Measurements from ENCODE around the gene SARDH. TPM values are rescaled to one million over a fixed set of nuclear protein-coding genes. Genes with fewer than 3 reads are reported as not detected.

The SARDH gene
- total and polyA plus RNA-seq, 2 of the 8 experiments (the other 6 are each of a cell fraction or from before 2014, with no cell fraction given): 6.4 to 7.4 TPM

DNA sequence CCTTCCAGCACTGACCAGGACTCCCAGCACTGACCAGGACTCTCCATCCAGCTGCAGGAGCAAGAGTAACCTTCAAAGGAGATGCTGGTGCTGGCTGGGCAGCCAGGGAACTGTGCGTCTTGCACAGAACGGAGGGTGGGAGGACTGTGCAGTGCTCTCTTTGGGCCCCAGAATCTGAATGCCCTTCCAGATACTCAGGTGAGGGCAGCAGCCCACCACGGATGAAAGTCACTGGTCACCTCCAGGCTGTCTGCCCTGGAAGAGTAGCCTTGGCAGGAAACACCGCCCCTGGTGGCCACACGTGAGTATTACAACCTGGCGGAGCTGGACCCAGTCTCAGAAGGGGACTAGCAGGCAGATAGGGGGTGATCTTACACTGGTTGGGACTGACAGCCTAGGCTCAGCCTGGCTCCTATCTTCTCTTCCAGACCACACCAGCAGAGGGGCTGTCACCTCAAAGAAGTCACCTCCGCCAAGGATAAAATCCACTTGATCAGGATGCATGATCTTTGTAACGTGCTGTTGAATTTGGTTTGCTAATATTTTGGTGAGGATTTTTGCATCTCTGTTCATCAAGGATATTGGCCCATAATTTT is 4.8 kb upstream of the SARDH start:
- H3K14ac ChIP-seq (ENCODE audit: insufficient read length): no peak overlapping the region
- no peak overlapping the region for H3K18ac ChIP-seq (ENCODE audit: extremely low read depth, low read length)
- no peak overlapping the region for H3K23ac ChIP-seq (ENCODE audit: insufficient read length)
- no peaks in the 10 kb centered on the region for H3K79me1 ChIP-seq (ENCODE audit: low read depth, low read length)
- FAIRE-seq: peak; percentile 86
- no peak overlapping the region for H4K5ac ChIP-seq (ENCODE audit: insufficient read length, low read depth, low read length)
- H3K9ac ChIP-seq (replicated peaks in 1 of 4; ENCODE audit: extremely low read depth in 1 of 4, low read depth in 3 of 4, low read length in 3 of 4): no peak overlapping the region
- no peaks in the 10 kb centered on the region for H3K79me2 ChIP-seq (ENCODE audit: control insufficient read depth in 1 of 2, insufficient read depth in 2 of 2, low read length in 2 of 2)
- no peak overlapping the region for H2BK120ac ChIP-seq (replicated peaks; ENCODE audit: low read depth, low read length)
- H4K20me1 ChIP-seq (replicated peaks in 1 of 2; ENCODE audit: control insufficient read depth in 1 of 2, insufficient read depth in 2 of 2, low read length in 2 of 2): no peaks in the 10 kb centered on the region
- no peak overlapping the region for H2BK15ac ChIP-seq (ENCODE audit: low read length)
- ChIA-PET POLR2A (ENCODE audit: partially characterized antibody) (interaction anchor here (1.0 to 1.7 kb wide), 4 partner anchors 9 to 395 kb away, joined by 3 to 5 read pairs (median 4); partner anchors contain the start of genes MED22 and RPL7A), CTCF (ENCODE audit: partially characterized antibody) (interaction anchor here (0.5 to 4.7 kb wide), 58 partner anchors 9 to 414 kb away, joined by 3 to 39 read pairs (median 4); partner anchors contain the start of gene ADAMTSL2)
- no peak overlapping the region for H3K4me2 ChIP-seq (ENCODE audit: insufficient read depth in 1 of 2, low read depth in 2 of 2, low read length in 2 of 2)
- H2BK5ac ChIP-seq (ENCODE audit: low read depth, low read length): no peak overlapping the region
- H3K56ac ChIP-seq (replicated peaks; ENCODE audit: insufficient read length, low read depth, low read length): no peak overlapping the region
- no peak overlapping the region; the same call in 1 of the 2 replicates for H2BK12ac ChIP-seq (ENCODE audit: low read depth, low read length)
- peak overlapping the region; percentile 58 for H4K91ac ChIP-seq (replicated peaks; ENCODE audit: insufficient read length, low read length)
- H3K27me3 ChIP-seq (replicated peaks in 1 of 4; ENCODE audit: control insufficient read depth in 3 of 4, extremely low read depth in 1 of 4, insufficient read depth in 3 of 4, low read length in 3 of 4): no peaks in the 10 kb centered on the region
- no peaks in the 10 kb centered on the region for H3K9me3 ChIP-seq (ENCODE audit: insufficient read depth in 2 of 2, low read depth in 1 of 2, low read length in 1 of 2)
- H3K27ac ChIP-seq (ENCODE audit: low read depth, low read length): no peak overlapping the region
- no peaks in the 10 kb centered on the region for H3K36me3 ChIP-seq (ENCODE audit: control insufficient read depth in 2 of 4, insufficient read depth in 4 of 4, low read length in 3 of 4)
- no peak overlapping the region for H2AK5ac ChIP-seq (ENCODE audit: low read depth, low read length)
- H2AFZ ChIP-seq (ENCODE audit: low read length): 0 out of 2 replicates have a peak overlapping the region, but pooled peaks have one; percentile 52
- no peak overlapping the region for H3K4me3 ChIP-seq (ENCODE audit: extremely low read depth in 1 of 4, insufficient read depth in 2 of 4, low read depth in 3 of 4, low read length in 4 of 4)
- H4K8ac ChIP-seq (ENCODE audit: extremely low read depth, insufficient read depth, low read length): no peak overlapping the region; the same call in 1 of the 2 replicates
- H3K4ac ChIP-seq (replicated peaks; ENCODE audit: insufficient read length, low read depth, low read length): no peak overlapping the region
- peaks cover 0 to 10% (median 5%) of the 10 kb centered on the region in 4 experiments; a peak in 6 of 7 replicates for H3K4me1 ChIP-seq (replicated peaks in 1 of 4; ENCODE audit: control insufficient read depth in 3 of 4, insufficient read depth in 4 of 4, low read length in 3 of 4)
- 26% methylated on average over 8 of the region's 8 CpGs; no CpG with 5 or more reads in 1 of the 2 experiments for whole genome bisulfite sequencing, 2 experiments (ENCODE audit: extremely low coverage in 1 of 2, insufficient coverage in 1 of 2, insufficient read length in 1 of 2, insufficient replicate concordance in 2 of 2, low coverage in 1 of 2, low lambda C conversion rate in 2 of 2, missing lambda C conversion rate in 1 of 2)
- peak; percentile 84 to 99 for DNase-seq (ENCODE audit: low read depth in 1 of 2, low spot score in 2 of 2)
- no peak overlapping the region for H2BK20ac ChIP-seq (ENCODE audit: low read length)
- no peaks in the 10 kb centered on the region; the same call in 1 of the 2 replicates for H3K23me2 ChIP-seq (ENCODE audit: low read depth, low read length)
- TF ChIP-seq, protein P1, sequence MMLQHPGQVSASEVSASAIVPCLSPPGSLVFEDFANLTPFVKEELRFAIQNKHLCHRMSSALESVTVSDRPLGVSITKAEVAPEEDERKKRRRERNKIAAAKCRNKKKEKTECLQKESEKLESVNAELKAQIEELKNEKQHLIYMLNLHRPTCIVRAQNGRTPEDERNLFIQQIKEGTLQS (IDR thresholded peaks at IDR 0.05; ENCODE audit: insufficient read depth, low read depth, low read length): peak; percentile 44; the same call in 1 of the 2 replicates
- no peak for TF ChIP-seq HDAC2 (IDR thresholded peaks at IDR 0.05; ENCODE audit: borderline replicate concordance in 1 of 2, low read depth in 2 of 2, low read length in 2 of 2)
- no peak for TF ChIP-seq CHD1 (IDR thresholded peaks at IDR 0.05; ENCODE audit: low read depth, low read length)
- TF ChIP-seq POU5F1 (IDR thresholded peaks at IDR 0.05; ENCODE audit: low read depth, low read length): no peak
- TF ChIP-seq SRF (IDR thresholded peaks at IDR 0.05; ENCODE audit: low read depth, low read length): no peak
- TF ChIP-seq TAF1 (IDR thresholded peaks at IDR 0.05; ENCODE audit: low read depth, low read length): no peak
- no peak for TF ChIP-seq TEAD4 (IDR thresholded peaks at IDR 0.05; ENCODE audit: low read depth, low read length)
- no peak for TF ChIP-seq CBX5 (IDR thresholded peaks at IDR 0.05; ENCODE audit: low read depth, low read length)
- no peak for TF ChIP-seq RFX5 (IDR thresholded peaks at IDR 0.05; ENCODE audit: borderline replicate concordance, low read depth, low read length)
- peak; percentile 16; the same call in 1 of the 2 replicates for TF ChIP-seq SP1 (IDR thresholded peaks at IDR 0.05; ENCODE audit: low read depth, low read length)
- TF ChIP-seq CEBPB (IDR thresholded peaks at IDR 0.05; ENCODE audit: low read depth, low read length): no peak
- TF ChIP-seq CHD2 (IDR thresholded peaks at IDR 0.05; ENCODE audit: low read length): no peak
- no peak for TF ChIP-seq SP2 (IDR thresholded peaks at IDR 0.05; ENCODE audit: low read length)
